ENCODE results near the gene INAFM1. TPM values are rescaled to one million over a fixed set of nuclear protein-coding genes. Genes with fewer than 3 reads are reported as not detected.
"Not testable (repeated sequence)": the region's sequence is repeated elsewhere in the genome, so short reads cannot be mapped to it uniquely, and the experiment has no call there.

Gene INAFM1
- total RNA-seq, 2 experiments from 2014 or later: 12.4 to 13.7 TPM

DNA sequence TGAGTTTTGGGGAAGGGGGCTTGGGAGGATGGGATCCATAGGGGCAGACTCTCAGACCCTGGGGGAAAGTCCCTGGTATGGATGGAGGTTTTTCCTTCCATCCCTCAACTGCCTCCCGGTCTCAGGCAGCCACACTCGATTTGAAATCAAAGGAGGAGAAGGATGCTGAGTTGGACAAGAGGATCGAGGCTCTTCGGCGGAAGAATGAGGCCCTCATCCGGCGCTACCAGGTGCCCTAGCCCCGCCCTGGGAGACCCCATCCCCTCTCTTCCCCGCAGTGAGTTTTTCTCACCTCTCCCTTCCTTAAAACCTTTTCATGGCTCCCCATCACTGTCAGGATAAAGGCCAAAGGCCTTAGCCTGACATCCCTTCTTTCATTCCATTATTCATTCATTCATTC is 16.3 kb upstream of the INAFM1 start:
- ChIA-PET CTCF (interaction anchor here (1.0 kb wide), 1 partner anchor 14 kb away, joined by 5 read pairs; no protein-coding TSS in a partner anchor), POLR2A (no interaction called here)
- no peak for DNase-seq
- H3K4me1 Mint-ChIP-seq (ENCODE audit: low read depth): peaks cover 34% of the 10 kb centered on the region
- peak overlapping the region; percentile 90 for H3K4me3 Mint-ChIP-seq
- intact Hi-C loops (cut with micrococcal nuclease): loop anchor here (5.0 kb wide), 1 partner anchor 349 kb away; the partner anchor contains the start of gene BICRA
- peaks cover 39% of the 10 kb centered on the region for H3K36me3 Mint-ChIP-seq
- peak overlapping the region; percentile 38 for H3K27ac Mint-ChIP-seq
- H3K27me3 Mint-ChIP-seq: no peaks in the 10 kb centered on the region
- H3K9me3 Mint-ChIP-seq: no peaks in the 10 kb centered on the region

DNA sequence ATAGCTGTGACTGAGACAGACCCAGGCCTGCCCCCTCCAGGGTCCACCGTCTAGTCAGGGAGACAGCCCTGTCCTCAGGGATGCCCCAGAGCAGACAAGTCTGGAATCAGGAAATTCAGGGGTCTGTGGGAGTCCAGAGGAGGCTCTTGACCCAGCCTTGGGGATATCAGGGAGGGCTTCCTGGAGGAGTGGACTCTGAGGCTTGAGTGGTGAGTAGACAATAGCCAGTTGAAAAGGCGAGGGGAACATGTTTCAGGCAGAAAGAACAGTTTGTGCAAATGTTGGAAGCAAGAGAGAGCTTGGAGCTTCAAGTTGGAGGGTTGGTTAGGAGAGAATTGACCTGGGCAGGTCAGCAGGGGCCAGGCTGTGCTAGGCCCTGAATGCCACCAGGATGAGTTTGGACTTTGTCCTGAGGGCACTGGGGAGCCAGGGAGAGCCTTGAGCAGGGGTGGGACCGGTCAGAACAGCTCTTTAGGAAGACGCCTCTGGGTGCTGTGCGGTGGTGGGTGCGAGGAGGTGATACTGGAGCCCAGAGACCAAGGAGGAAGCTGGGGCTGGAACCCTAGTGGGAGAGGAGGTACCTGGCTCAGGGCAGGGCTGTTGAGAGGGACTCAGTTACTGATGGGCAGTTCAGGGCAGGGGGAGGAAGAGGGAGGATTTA is 15.7 kb upstream of the INAFM1 start:
- H3K36me3 Mint-ChIP-seq: peaks cover 39% of the 10 kb centered on the region
- ChIA-PET POLR2A (no interaction called here), CTCF (interaction anchor here (1.0 kb wide), 1 partner anchor 15 kb away, joined by 5 read pairs; no protein-coding TSS in a partner anchor)
- peak overlapping the region; percentile 51 for H3K27ac Mint-ChIP-seq
- no peaks in the 10 kb centered on the region for H3K27me3 Mint-ChIP-seq
- intact Hi-C loops (cut with micrococcal nuclease): loop anchor here (5.0 kb wide), 1 partner anchor 348 kb away; the partner anchor contains the start of gene BICRA
- H3K4me3 Mint-ChIP-seq: peak overlapping the region; percentile 37
- no peak for DNase-seq
- no peaks in the 10 kb centered on the region for H3K9me3 Mint-ChIP-seq
- peaks cover 34% of the 10 kb centered on the region for H3K4me1 Mint-ChIP-seq (ENCODE audit: low read depth)

DNA sequence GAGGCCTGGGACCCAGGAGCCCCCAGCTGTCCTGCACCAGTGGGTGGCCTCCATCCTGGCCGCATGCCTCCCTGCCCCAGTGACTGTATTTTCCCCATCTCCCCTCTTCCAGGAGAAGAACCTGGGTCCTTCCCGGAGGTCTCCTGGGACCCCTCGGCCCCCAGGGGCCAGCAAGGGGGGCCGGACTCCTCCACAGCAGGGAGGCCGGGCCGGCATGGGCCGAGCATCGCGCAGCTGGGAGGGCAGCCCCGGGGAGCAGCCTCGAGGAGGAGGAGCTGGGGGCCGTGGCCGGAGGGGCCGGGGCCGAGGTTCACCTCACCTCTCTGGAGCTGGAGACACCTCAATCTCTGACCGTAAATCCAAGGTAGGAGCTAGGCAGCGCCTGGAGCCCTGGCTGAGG is 14.2 kb upstream of the INAFM1 start:
- DNase-seq: no peak
- intact Hi-C loops (cut with micrococcal nuclease): no loop called here
- H3K27ac Mint-ChIP-seq: no peak overlapping the region
- ChIA-PET POLR2A (no interaction called here), CTCF (interaction anchor here (1.9 kb wide), 1 partner anchor 16 kb away, joined by 5 read pairs; no protein-coding TSS in a partner anchor)
- H3K36me3 Mint-ChIP-seq: peaks cover 46% of the 10 kb centered on the region
- H3K9me3 Mint-ChIP-seq: no peaks in the 10 kb centered on the region
- peaks cover 34% of the 10 kb centered on the region for H3K4me1 Mint-ChIP-seq (ENCODE audit: low read depth)
- H3K27me3 Mint-ChIP-seq: no peaks in the 10 kb centered on the region
- H3K4me3 Mint-ChIP-seq: no peak overlapping the region

DNA sequence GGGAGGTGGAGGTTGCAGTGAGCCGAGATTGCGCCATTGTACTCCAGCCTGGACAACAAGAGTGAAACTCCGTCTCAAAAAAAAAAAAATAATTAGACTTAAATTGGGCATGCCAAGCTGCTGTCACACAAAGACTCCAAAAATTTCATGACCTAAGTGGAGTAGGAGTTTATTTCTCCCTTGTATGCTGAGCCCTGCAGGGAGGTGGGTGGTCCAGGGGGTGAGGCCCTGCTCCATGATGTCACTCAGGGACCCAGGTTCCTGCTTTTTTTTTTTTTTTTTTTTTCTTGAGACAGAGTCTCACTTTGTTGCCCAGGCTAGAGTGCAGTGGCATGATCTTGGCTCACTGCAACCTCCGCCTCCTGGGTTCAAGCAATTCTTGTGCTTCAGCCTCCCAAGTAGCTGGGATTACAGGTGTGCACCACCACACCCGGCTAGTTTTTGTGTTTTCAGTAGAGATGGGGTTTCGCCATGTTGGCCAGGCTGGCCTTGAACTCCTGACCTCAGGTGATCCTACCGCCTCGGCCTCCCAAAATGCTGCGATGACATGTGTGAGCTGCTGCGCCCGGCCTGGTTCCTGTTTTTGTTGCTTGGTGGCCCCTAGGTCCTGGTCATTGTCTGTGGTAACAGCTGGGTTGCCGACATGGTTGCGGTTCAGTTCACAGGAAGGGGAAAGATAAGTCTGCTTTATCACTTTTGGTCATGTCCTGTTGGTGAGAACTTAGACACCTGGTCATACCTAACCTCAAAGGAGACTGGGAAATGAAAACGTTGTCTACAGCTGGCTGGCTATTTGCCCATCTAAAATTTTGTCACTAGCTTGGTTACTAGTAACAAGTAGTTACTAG is 12.5 kb upstream of the INAFM1 start:
- DNase-seq; H3K27me3 Mint-ChIP-seq; H3K27ac Mint-ChIP-seq; H3K4me3 Mint-ChIP-seq; intact Hi-C loops (cut with micrococcal nuclease); CTCF ChIA-PET; H3K9me3 Mint-ChIP-seq; POLR2A ChIA-PET: not testable (repeated sequence)
- Mint-ChIP-seq H3K36me3 (peaks cover 52% of the 10 kb centered on the region), H3K4me1 (ENCODE audit: low read depth) (peaks cover 29% of the 10 kb centered on the region)

DNA sequence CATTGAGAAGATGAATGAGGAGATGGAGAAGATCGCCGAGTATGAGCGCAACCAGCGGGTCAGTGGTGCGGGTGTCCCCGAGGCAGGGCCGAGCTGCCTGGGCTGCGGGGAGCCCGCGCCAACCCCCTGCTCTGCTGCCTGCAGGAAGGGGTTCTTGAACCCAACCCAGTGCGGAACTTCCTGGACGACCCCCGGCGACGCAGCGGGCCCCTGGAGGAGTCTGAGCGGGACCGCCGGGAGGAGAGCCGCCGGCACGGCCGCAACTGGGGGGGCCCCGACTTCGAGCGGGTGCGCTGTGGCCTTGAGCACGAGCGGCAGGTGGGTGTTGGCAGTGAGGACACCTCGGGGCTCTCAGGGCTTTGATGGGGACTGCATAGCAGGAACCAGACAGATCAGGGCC is 10.1 kb upstream of the INAFM1 start:
- Mint-ChIP-seq H3K36me3 (peaks cover 39% of the 10 kb centered on the region), H3K4me3 (no peak overlapping the region), H3K4me1 (ENCODE audit: low read depth) (peaks cover 4% of the 10 kb centered on the region), H3K27me3 (no peaks in the 10 kb centered on the region), H3K27ac (no peak overlapping the region), H3K9me3 (no peaks in the 10 kb centered on the region)
- CTCF ChIA-PET: no interaction called here
- intact Hi-C loops (cut with micrococcal nuclease): no loop called here
- no peak for DNase-seq
- POLR2A ChIA-PET: interaction anchor here (1.1 kb wide), 1 partner anchor 10 kb away, joined by 4 read pairs; the partner anchor contains the start of gene INAFM1

DNA sequence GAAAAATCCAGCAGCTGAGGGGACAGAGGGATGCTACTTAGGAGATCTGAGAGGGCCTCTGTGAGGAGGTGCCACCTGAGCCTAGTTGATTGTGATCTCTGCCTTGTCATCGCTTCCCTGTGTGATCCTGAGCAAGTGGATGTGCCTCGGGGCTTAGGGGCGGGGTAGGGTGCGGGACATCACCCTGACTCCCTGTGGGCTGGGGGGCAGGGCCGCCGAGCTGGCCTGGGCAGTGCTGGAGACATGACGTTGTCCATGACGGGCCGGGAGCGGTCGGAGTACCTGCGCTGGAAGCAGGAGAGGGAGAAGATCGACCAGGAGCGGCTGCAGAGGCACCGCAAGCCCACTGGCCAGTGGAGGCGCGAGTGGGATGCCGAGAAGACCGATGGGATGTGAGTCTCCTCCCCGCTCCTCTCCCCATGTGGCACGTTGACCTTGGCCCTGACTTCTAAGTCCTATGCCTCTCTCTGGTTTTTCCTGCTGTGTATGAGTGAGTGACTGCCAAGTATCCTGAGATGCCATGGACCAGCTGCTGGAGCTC is 8.2 kb upstream of the INAFM1 start:
- ChIA-PET CTCF (interaction anchor here (0.6 kb wide), 1 partner anchor 17 kb away, joined by 3 read pairs; no protein-coding TSS in a partner anchor), POLR2A (no interaction called here)
- no peak for DNase-seq
- intact Hi-C loops (cut with micrococcal nuclease): no loop called here
- H3K4me1 Mint-ChIP-seq (ENCODE audit: low read depth): peaks cover 2% of the 10 kb centered on the region
- H3K36me3 Mint-ChIP-seq: peaks cover 30% of the 10 kb centered on the region
- H3K9me3 Mint-ChIP-seq: no peaks in the 10 kb centered on the region
- H3K27ac Mint-ChIP-seq: no peak overlapping the region
- H3K27me3 Mint-ChIP-seq: no peaks in the 10 kb centered on the region
- no peak overlapping the region for H3K4me3 Mint-ChIP-seq

DNA sequence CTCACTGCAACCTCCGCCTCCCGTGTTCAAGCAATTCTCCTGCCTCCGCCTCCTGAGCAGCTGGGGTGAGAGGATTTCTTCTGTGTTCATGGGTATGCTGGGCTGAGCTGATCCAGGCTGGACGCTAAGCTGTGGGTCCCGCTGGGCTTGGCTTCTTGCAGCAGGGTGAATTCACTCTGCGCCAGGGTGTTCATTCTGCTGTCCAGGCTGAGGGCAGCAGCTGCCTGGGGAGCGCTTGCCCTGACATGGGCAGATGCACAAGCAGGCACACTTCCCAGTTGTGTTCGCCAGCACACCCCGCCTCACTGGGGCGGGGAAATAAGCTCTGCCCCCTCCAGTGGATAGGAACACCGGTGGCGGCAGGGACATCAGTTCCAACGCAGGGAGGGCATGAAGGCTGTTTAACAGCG is 7.3 kb upstream of the INAFM1 start:
- Mint-ChIP-seq H3K36me3 (peaks cover 27% of the 10 kb centered on the region), H3K9me3 (no peaks in the 10 kb centered on the region), H3K27me3 (no peaks in the 10 kb centered on the region), H3K4me1 (ENCODE audit: low read depth) (peaks cover 3% of the 10 kb centered on the region), H3K27ac (no peak overlapping the region), H3K4me3 (no peak overlapping the region)
- DNase-seq: no peak
- CTCF ChIA-PET: no interaction called here
- intact Hi-C loops (cut with micrococcal nuclease): no loop called here
- POLR2A ChIA-PET: no interaction called here

DNA sequence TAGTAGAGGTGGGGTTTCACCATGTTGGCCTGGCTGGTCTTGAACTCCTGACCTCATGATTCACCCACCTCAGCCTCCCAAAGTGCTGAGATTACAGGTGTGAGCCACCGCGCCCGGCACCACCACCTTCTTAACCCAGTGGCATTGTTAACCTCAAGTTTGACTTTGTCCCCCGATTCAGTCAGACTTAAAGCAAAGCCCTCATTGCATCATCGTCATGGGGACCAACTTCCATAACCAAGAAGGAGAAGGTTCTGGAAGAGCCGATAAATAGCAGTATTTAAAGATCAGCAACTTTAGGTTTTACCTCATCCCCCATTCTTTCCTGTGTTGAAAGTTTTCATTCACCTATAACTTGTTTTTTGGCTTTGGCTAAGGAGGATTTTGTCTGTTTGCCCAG is 6.7 kb upstream of the INAFM1 start:
- Mint-ChIP-seq H3K36me3 (peaks cover 23% of the 10 kb centered on the region), H3K4me3 (no peak overlapping the region), H3K27ac (no peak overlapping the region), H3K9me3 (no peaks in the 10 kb centered on the region), H3K27me3 (no peaks in the 10 kb centered on the region), H3K4me1 (ENCODE audit: low read depth) (peaks cover 9% of the 10 kb centered on the region)
- no peak for DNase-seq
- CTCF ChIA-PET: no interaction called here
- intact Hi-C loops (cut with micrococcal nuclease): no loop called here
- POLR2A ChIA-PET: no interaction called here

DNA sequence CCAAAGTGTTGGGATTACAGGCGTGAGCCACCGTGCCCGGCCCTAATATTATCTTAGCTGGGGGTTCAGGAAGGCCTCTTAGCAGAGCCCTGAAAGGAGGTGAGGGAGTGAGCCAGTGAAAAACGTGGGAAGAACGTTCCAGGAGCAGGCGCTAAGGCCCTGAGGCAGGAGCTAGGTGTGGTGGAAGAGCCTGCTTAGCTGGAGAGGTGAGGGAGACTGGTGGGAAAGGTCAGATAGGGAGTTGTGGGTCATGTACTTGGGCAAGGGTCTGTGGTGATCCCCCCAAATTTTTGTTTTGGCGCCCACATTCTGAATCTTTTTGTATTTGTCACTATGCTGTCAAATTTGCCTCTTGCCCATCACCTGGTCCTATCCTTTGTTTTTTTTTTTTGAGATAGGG is 5.1 kb upstream of the INAFM1 start:
- ChIA-PET CTCF (interaction anchor here (1.1 kb wide), 1 partner anchor 15 kb away, joined by 4 read pairs; no protein-coding TSS in a partner anchor), POLR2A (no interaction called here)
- DNase-seq: no peak
- H3K4me3 Mint-ChIP-seq: no peak overlapping the region
- no peaks in the 10 kb centered on the region for H3K9me3 Mint-ChIP-seq
- peaks cover 9% of the 10 kb centered on the region for H3K4me1 Mint-ChIP-seq (ENCODE audit: low read depth)
- no peaks in the 10 kb centered on the region for H3K27me3 Mint-ChIP-seq
- H3K36me3 Mint-ChIP-seq: peaks cover 19% of the 10 kb centered on the region
- no peak overlapping the region for H3K27ac Mint-ChIP-seq
- intact Hi-C loops (cut with micrococcal nuclease): no loop called here

DNA sequence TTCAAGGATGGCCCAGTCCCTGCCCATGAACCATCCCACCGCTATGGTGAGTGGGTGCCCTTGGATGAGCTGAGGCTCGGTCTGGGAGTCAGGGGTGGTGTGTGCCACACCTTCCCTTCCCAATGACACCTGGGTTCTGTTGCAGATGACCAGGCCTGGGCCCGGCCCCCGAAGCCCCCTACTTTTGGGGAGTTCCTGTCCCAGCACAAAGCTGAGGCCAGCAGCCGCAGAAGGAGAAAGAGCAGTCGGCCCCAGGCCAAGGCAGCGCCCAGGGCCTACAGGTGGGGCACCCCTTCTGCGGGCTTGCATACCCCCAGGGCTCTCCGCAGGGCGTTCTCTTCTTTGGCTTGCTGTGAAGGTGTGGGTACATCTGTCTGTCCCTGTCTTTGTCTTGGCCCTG is 4.3 kb upstream of the INAFM1 start:
- Mint-ChIP-seq H3K27ac (no peak overlapping the region), H3K9me3 (no peaks in the 10 kb centered on the region), H3K4me1 (ENCODE audit: low read depth) (peaks cover 11% of the 10 kb centered on the region), H3K4me3 (no peak overlapping the region), H3K27me3 (no peaks in the 10 kb centered on the region), H3K36me3 (peaks cover 18% of the 10 kb centered on the region)
- ChIA-PET POLR2A (no interaction called here), CTCF (interaction anchor here (1.1 kb wide), 1 partner anchor 14 kb away, joined by 4 read pairs; no protein-coding TSS in a partner anchor)
- DNase-seq: no peak
- intact Hi-C loops (cut with micrococcal nuclease): loop anchor here (5.0 kb wide), 1 partner anchor 332 kb away; no protein-coding TSS in a partner anchor

DNA sequence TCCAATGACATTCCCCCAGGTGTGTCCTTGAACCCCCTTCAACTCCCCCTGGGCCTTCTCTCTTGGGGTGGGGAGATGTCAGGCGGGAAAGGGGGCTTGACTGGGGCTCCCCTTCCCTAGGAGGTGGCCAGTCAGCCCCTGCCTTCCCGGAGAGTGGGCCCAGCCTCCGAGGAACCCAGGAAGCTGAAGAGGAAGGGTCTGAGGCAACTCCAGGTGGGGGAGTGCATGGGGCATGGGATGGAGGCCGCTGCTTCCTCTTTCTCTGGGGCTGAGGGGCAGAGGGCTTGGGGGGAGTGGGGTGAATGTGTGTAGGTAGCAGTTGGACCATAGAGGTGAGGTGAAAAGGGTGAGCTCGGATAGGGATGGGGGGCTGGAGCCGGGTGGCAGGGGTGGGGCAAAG is 2.7 kb upstream of the INAFM1 start:
- POLR2A ChIA-PET: no interaction called here
- Mint-ChIP-seq H3K4me3 (no peak overlapping the region), H3K36me3 (peaks cover 17% of the 10 kb centered on the region), H3K9me3 (no peaks in the 10 kb centered on the region), H3K4me1 (ENCODE audit: low read depth) (peaks cover 17% of the 10 kb centered on the region), H3K27me3 (no peaks in the 10 kb centered on the region), H3K27ac (no peak overlapping the region)
- intact Hi-C loops (cut with micrococcal nuclease): loop anchor here (2.0 to 5.0 kb wide), 2 partner anchors 45 to 330 kb away; no protein-coding TSS in a partner anchor
- no peak for DNase-seq
- CTCF ChIA-PET: no interaction called here

Measured in activated CD4-positive, alpha-beta memory T cell treated with anti-CD3 and anti-CD28 coated beads for 36 hours (primary cell).